Inflammatory macrophage treated with lipopolysaccharide for 1 hour (primary cell): Measurements from ENCODE around the gene SMIM36.
"Not testable (repeated sequence)": the region's sequence is repeated elsewhere in the genome, so short reads cannot be mapped to it uniquely, and the experiment has no call there.

Experiments
- DNase-seq, 2 donors: peaks; one replicate each; pipeline ENCODE4 v3.0.0-alpha.2; 2020 to 2022

The SMIM36 gene

DNA sequence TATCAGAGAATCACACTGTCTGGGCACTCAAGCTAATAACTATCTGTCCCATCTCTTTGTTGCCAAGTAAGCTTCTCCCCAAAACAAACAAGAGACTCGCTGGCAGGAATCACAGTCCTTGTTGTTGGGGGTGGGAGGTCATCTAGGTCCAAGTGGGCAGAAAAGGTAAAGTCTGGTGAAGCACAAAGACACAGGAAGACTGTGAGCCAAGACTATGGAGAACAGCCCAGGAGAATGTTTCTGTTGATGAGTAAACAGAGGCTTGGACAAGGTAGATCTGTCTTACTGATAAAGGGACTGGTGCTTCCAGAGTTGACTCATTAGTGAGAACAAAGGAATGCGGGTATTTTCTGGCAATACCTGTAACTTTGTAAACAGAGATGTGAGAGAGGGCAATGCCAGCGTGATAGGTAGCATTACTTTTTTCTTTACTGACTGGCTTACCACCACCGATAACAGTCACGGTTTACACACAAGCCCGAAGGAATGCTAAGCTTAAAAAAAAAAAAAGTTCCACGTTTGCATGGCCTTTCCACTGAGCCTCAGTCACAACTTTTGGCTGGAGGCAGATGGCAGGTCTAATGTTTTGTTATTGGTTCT is 78.1 kb downstream of the SMIM36 start:
- DNase-seq: no peak

DNA sequence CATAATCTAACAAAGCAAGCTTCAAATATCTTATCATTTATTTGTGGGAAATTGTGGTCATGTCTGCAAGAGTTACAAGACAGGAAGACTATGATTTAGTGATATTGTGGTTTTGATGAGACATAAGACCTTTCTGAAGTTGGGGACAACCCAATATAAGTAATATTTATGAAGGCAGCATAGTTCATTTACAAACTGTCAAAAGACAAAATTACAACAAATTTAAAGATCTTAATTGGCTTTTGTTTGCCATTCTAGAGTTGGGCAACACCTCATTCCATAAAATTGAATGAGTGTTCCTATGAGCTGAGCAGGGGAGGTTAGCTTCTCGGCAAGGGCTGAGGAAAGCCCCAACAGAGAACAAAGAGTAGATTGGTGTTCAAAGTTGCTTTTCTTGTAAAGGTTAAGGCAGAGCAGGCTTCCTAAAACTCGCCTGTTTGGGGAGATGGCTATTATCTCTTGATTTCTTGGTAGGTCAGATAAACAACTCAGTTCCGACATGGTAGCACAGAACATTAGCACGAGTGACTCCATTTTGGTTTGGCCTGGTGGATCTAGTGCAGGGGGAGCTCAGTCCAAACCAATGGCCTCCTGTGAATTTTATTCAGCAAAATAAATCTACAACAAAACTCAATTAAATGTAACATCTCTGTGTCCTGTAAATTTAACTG is 78.8 kb downstream of the SMIM36 start:
- DNase-seq: no peak

DNA sequence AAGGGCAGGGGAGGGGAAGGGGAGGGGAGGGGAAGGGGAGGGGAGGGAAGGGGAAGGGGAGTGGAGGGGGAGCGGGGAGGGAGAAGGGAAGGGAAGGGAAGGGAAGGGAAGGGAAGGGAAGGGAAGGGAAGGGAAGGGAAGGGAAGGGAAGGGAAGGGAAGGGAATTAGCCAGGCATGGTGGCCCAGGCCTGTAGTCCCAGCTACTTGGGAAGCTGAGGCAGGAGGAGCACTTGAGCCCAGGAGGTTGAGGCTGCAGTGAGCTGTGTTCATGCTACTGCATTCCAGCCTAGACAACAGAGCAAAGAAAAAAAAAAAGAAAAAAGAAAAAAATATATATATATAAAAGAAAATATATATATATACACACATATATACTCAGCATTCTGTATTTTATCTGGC is 79.3 kb downstream of the SMIM36 start:
- not testable (repeated sequence) for DNase-seq

DNA sequence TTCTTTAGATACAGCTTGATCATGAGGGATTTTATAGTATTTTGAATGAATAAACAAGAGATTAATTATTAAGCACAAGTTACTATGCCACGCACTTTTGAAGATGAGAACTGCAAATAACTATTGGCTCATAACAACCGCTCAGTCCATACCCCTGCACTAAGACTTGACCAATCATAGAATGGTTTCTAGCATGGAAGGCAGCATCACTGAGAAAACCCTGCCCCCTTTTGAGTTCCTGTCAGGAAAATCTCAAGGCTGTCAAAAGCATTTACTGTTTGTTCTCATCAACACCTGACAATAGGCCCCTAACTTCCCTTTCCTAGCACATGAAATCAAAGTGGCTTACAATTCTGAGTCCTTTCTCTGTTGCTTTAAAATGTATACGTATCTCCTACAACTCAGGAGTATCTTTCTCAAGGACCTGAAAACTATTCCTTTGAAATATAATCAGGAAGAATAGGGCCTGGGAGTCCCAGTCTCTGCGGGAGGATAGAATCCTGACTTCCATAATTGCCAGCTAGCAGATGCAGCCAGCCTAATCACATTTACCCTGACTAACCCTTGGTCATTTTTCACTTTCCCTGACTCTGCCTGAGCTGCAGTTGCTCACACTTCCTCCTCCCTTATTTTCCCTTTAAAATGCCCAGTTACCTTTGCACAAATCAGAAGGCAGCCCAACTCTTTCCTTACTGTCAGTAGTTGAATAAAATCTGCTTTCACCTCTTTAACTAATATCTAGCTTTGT is 80.5 kb downstream of the SMIM36 start:
- DNase-seq: no peak

DNA sequence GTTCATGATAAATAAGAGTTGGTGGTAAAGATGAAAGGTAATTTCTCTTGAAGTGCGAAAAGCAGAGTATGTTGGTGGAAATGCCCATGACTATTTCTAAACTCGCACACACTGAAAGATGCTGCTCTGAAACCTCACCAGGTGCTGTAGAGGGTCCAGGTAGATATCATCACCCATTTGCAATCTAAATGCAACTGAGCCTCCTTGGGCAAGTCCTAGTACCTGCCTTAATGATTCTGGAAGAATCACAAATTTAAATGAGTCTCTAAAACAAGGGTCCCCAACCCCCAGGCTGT is 83.7 kb downstream of the SMIM36 start:
- no peak for DNase-seq

DNA sequence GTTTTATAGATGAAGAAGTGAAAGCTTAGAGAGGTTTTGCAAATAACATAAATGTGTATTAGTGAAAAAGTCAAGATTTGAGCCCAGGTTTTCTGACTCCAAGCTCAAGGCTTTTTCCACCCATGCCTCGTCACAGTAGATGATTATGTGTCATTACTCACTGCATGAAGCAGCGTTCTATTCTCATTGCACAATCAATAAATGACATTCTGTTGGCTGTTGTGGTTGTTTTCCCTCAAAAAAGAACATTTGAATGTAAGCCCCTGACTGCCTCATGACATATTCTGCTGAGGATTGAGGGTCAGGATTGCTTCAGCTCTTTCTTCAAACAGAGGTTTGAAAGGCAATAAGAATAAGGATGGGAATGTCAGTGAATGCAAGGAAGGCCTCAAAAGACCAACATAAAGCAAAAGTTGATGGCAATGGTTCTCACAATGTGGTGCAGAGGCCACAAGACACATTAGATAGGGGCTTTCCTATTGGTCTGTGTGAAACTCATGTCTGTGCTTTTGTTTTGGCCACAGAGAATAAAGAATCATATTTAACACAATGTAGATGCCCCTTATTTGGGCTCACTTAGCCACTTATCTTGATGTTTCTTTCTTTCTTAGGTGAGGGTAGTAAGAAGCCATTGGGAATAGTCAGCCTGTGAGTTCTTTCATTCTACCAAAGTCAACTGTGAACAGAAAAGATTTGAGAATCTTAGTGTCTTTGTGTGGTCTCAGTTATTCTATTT is 84.2 kb downstream of the SMIM36 start:
- peak; percentile 41 to 65 for DNase-seq

DNA sequence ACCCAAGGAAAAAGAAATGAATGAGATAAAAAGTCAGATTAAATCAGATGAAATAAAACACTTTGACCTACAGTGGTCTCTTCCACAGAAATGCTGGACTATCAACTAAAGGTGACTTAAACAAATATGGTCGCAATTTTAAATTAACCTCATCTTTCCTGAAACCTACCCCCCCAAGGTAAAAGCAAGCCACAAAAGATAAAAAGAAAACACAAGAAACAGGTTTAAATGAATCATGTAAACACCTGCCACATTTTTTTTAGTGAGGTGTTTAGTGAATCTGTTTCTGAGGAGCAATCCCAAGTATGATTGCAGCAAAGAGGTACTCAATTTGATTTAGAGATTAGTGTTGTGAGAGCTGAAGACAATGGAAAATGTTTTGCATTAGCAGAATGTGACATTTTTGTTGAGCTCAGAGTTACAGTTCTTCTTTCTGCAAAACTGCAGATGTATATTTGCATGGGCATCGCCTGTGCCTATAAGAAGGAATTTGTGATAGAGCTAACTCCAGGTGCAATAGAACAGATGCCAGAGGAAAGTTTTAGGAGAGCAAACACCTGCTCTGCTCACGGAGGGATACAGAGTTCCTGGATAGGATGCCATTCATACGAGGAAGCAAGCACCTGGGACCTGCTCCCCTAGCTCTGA is 86.2 kb downstream of the SMIM36 start:
- no peak for DNase-seq

DNA sequence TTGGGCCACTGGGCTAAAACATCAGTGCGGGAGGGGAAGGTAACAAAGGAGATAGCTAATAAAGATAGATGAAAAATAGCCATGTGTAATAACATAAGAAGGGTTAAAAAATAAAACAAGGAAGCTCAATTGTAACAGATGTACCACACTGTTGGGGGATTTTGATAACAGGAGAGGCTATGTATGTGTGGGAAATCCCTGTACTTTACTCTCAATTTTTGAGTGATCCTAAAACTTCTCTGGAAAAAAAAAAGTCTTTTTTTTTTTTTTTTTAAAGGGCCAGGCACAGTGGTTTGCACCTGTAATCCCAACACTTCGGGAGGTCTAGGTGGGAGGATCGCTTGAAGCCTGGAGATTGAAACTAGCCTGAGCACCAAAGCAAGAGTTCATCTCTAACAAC is 87.7 kb downstream of the SMIM36 start:
- no peak for DNase-seq

DNA sequence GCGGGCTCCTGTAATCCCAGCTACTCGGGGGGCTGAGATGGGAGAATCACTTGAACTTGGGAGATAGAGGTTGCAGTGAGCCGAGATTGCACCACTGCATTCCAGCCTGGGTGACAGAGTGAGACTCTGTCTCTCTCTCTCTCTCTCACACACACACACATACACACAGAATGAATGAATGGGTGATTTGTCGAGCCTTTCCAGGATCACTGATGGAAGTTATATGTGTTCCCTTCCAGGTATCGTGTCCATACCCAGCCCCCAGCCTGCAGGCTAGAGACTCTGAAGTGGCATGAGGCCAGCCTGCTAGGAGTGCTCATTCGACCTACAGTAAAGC is 88.5 kb downstream of the SMIM36 start:
- not testable (repeated sequence) for DNase-seq

DNA sequence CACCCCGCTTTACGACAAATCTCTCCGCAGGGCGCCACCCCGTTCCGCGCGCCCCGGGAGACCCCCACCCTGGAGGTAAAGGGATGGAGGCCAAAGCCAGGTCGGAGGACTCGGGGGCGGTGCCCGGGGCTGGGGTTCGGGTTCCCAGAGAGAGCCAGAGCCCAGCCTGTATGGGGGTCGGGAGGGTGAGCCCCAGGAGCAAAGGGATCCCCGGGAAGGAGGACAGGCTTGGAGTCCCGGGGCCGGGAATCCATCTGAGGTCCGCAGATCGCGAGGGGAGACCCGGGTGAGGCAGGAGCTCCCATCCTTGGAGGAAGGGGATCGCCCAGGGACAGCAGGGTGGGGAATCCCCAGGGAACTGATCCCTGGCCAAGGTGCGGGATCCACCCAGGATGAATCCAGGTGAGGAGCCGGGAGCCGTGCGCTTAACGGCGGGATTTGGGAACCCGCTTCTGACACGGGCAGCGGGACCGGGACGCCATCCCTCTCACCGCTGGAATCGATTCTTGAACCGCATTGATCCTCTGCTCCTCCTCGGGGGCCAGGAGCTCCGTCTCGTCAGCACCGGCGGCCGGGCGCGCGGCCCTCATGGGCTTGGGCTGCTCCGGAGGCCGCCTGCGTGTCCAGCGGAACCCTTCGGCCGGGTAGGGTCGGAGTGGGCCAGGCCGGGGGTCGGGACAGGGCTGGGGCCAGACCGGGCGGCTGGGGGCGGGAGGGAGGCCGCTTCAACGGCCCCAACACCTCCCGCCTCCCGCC is 89.9 kb downstream of the SMIM36 start, which contains the start of gene MMD:
MMD (minus strand) TSS at position 657 of the 756 bp plus-strand sequence; CDS start at position 517, 140 bp downstream.
- no peak for DNase-seq

DNA sequence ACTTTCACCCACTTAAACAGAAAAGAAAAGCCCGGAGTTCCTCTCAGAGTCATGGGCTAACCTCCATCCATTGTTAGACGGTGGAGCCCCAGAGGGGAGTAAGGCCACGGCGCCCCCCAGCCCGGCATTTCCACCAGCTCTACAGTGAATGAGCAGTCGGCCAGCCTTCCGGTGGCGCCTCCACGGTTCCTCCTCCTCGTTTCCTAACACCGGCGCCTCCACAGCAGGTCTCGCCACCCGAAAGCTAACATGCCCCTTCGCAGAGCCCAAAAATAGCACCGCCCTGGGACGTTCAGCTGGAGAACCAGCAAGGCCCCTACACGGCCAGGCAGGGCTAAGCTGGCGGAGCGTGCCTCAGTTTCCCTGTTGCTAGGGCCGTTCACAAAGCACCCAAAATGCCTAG is 90.5 kb downstream of the SMIM36 start:
- DNase-seq: peak; percentile 55 to 62

DNA sequence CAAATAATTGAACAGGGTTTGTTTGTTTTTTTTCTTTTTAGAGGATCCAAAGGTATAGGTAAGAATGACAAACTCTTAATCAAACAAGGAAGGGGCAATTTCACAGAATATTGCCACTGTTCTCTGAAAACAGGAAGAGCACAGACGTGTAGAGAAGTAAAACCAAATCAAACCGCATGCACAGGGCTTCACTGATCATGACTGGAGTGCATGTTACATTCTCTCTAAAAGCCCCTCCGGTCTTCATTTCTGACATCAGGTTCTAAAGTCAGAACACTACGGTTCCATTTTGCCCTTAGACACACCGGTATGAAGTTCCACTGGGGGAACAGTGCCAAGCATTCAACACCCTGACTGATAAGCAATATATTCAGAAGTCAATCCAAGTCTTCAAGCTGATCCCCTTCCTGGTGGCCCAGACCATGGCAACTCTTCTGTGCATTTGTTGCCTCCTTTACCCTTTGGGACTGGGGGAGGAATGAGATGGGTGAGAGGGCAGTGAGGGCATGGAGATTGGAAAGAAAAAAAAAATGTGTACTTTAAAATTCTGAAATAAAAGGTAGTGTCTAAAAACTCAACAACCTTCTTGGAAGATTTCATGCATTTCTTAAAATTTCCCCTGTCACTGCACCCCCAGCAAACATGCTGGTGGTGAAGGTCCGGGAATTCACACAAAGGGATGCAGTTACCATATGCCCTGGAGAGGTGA is 91.0 kb downstream of the SMIM36 start:
- peak; percentile 67 to 76 for DNase-seq

DNA sequence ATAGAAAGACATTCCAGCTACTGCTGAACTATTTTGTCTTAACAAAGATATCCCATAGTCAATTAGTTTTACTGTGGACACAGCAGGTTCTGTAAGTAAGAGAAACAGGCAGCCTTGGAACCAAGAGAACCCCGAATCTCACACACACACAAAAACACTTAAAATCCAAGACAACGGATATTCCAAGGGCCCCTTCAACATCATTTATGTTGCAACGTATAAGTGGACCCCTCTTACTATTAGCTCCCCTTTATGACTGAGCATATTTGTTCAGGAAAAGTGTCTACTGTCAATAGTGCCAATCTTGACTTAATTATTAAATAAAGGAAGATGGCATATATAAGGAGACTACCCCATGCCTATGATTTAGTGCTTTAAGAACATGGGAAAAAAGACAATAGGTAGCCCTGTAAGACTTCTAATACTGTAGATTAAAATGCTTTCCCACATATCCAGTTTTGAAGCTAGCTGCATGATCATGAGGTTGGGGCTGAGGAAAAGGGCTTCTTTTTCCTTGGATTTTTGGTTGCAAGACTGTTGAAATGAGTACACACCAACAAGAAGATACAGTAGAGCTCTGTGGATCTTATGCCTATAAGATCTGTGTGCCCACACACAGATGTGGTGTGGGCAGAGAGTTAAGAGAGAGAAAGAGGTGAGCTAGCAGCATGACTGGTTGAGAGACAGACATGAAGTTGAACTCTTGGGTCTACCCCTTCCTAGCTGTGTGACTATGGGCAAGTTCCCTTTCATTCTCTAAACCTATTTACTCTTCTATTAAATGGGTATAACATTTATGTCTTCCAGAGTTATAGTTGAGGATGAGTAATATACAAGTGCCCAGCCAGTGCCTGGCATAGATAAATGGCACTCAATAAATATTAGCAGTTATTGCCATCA is 92.6 kb downstream of the SMIM36 start:
- no peak for DNase-seq

DNA sequence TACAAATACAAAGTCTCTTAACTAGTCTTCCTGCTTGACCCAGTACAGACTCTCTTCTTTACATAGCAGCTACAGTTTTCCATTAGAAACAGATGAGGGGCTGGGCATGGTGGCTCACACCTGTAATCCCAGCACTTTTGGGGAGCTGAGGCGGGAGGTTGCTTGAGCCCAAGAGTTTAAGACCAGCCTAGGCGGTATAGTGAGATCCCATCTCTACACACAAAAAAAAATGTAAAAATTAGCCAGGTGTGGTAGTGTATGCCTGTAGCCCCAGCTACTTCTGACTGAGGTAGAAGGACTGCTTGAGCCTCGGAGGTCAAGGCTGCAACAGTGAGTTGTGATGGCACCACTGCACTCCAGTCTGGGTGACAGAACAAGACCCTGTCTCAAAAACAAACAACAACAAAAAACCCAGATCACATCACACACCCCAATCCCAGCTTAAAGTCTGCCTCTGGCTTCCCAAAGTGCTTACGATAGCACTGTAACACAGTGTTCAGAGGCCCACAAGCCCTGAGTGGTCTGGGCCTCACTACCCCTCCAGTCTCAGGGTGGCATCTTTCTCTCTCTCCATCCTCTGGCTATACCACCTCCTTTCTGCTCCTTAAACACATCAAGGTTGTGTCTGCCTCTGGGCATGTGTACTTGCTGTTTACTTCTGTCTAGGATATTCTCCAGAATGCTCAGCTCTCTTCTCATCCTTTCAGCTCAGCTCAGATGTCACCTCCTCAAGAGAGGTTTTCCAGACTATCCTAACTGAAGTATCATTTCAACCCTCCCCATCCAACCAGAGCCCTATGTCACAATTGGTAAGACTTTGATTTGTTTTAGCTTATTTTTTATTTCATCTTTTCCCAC is 93.6 kb downstream of the SMIM36 start:
- no peak for DNase-seq

DNA sequence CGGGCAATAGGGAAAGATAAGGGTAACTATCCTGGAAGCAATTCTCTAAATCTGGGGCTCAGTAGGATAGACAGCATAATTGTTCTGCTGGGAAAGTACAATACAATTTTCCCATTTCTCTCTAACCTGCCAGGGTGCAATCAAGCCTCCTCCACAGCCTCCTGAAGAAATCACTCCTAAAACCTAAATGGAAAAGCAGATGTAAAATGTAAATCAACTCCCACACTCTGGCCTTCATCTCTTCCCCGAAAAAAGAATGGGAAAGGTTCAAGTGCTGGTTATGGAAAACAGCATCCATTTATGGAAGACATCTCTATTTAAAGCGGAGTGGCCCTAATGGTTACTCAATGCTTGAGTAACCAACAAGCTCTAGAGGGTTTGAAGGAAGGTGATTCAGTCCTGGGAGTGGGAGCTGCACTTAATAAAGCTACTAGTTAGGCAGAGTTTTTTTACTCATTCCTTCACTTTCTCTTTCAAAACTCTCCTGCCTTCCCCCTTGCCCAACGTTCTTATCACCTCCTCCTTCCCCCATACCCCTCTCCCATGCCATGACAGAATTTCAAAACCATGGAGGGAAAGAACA is 94.7 kb downstream of the SMIM36 start:
- peak in 1 of 2 donors; percentile 38 for DNase-seq

DNA sequence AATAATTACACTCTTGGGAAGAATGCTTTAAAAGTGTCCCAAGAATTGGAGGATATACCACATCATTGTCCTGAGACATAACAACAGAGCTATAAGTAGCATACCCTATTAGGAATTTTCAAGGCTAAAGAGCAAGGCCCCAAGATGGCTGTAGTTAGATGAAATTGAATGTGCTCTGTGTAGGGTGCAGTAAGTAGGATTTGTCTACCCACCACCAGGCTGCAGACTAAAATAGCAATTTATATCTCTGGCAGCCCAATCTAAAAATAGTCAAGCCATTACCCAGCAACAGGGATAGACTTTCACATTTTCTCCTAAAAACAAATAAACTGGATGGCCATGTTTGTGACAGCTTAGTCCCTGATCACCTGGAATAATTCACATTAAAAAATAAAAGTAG is 95.3 kb downstream of the SMIM36 start:
- DNase-seq: no peak

DNA sequence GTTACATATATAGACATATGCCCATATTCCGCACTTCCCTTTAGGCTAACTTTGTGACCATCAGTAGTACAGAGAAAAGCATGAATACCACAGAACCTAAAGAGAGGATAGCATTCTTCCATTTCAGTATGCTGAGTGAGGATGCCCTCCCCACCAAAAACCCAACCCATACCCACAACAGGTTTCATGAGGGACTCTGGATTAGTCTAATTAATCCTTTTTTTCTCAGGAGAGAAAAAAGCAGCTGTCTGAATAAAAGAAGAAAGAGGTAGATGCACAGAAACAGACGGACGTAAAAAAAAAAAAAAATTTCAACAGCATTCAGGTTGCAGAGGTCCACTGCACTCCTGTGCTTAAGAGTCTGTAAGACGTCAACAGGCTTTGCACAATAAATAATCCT is 96.3 kb downstream of the SMIM36 start:
- no peak for DNase-seq

DNA sequence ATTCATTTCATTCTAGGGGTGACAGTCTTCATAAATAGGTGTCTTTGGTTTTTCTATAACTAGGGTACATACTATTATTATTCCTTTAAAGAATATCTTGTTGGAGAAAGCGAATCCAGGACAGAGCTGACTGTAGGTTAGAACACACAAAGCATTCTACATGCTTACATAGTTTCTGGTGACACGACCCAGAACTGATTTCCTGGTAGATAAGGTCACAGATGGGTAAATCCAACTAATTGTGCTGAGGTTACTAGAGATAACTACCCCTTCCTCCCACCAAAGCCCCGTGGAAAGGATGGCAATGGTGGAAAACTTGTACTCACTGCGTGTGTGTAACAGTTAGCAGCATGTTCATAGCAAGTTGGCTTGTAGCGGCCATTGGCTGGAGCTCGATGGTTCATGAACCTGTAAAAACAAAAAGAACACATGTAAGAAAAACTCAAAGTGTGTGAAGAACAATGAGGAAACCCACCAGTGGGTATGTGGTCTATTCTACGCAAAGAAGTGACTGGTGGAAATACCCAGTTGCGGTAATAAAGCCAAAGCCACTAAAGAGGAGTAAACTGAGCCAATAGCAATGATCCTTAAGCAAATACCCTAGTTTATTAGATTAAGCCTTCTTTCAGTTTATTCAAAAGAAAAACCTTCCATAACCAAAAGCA is 97.3 kb downstream of the SMIM36 start:
- no peak for DNase-seq

DNA sequence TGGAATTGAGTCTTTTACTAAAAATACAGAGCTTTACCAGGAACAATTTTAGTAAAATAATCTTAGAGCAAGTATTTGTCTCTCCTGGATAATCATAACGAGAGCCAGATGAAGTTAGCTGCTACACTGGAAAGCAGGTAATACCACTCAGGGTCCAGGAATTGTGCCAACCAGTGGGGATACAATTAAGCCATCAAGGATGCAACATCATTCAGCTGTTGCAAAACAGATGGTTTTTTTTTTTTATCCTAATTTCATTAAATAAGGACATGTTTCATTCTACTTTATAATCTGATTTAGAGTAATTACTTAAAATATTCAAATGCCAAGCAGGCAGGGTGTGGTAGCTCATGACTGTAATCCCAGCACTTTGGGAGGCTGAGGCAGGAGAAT is 99.8 kb downstream of the SMIM36 start:
- DNase-seq: no peak
